Neural progenitor cell (in vitro differentiated cells): ENCODE data around the gene FAM118B.

Source experiments
- EZH2 ChIP-seq: fragments of 200-600 bp; sonication (generic); IDR thresholded peaks from 2 replicates; pipeline ENCODE4 v1.6.1; 2017; ENCODE audit warnings: antibody characterized with exemption, mild to moderate bottlenecking, moderate library complexity
- EZH2phosphoT487 ChIP-seq: fragments of 200-600 bp; sonication (generic); IDR thresholded peaks from 2 replicates; pipeline ENCODE4 v1.6.1; 2017; ENCODE audit warnings: antibody characterized with exemption
- TF ChIP-seq, protein P1 (sequence below): fragments of 200-600 bp; sonication (generic); IDR thresholded peaks from 2 replicates; pipeline ENCODE4 v1.5.1; 2017; ENCODE audit warnings: antibody characterized with exemption, mild to moderate bottlenecking

DNA sequence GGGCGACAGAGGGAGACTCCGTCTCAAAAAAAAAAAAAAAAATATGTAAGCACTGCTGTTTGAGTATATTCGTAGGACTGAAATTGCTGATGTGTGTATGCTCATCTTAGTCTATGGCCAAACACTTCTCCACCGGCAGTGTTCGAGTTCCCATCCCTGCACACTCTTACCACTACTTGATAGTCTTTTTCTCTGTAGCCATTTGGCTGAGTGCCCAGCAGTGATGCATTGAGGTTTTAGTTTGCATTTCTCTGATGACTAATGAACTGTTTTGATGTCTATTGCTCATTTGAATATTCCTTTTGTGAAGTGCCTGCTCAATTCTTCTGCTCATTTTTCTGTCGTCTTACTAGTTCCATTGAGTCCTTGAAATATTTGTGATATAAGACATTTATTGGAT is 73.2 kb downstream of the FAM118B start:
- TF ChIP-seq, protein P1, sequence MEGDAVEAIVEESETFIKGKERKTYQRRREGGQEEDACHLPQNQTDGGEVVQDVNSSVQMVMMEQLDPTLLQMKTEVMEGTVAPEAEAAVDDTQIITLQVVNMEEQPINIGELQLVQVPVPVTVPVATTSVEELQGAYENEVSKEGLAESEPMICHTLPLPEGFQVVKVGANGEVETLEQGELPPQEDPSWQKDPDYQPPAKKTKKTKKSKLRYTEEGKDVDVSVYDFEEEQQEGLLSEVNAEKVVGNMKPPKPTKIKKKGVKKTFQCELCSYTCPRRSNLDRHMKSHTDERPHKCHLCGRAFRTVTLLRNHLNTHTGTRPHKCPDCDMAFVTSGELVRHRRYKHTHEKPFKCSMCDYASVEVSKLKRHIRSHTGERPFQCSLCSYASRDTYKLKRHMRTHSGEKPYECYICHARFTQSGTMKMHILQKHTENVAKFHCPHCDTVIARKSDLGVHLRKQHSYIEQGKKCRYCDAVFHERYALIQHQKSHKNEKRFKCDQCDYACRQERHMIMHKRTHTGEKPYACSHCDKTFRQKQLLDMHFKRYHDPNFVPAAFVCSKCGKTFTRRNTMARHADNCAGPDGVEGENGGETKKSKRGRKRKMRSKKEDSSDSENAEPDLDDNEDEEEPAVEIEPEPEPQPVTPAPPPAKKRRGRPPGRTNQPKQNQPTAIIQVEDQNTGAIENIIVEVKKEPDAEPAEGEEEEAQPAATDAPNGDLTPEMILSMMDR = no peak
- TF ChIP-seq EZH2phosphoT487 (no peak), EZH2 (no peak)
